NCI-H2081 treated with DMSO at 0.1 percent for 48 hours (cell line): ENCODE data around the gene DOCK4.

Experiments
- DNase-seq: peaks from one replicate; lab custom pipeline; 2025; lab: John Stamatoyannopoulos, UW

DOCK4 gene

DNA sequence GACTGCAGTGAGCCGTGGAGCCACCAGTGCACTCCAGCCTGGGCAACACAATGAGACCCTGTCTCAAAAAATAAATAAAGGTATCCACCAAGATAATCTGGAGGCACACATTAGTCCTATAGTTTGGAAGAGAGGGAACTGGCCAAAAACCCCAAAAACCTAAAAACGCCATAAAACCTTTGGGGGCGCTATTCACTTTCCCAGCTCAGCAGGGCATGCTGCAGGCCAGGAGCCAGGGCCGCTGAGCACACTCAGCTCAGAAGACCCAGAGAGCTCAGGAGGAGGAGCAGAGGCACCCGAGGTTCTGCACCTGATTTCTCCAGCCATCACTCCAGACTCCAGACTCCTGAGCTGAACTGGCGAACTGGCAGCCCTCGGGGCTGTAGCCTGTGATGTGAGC is 476.7 kb downstream of the DOCK4 start:
- no peak for DNase-seq

GRCh38 chr7:111728635-111728995 is 477.6 kb downstream of the DOCK4 start:
- DNase-seq, result no peak

- DNase-seq, result no peak
Measured at GRCh38 chr7:111727905-111728634, 478.1 kb downstream of the DOCK4 start.

DNA sequence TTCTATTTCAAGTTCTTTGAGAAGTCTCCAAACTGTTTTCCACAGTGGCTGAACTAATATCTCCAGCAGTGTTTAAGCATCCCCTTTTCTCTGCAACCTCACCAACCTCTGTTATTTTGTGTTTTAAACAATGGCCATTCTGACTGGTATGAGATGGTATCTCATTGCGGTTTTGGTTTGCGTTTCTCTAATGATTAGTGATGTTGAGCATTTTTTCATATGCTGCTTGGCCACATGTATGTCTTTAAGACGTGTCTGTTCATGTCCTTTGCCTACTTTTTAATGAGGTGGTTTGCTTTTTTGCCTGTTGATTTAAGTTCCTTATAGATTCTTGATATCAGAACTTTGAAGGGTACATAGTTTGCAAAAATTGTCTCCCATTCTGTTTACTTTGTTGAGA is 487.3 kb downstream of the DOCK4 start:
- DNase-seq, result no peak

- no peak for DNase-seq
Measured at GRCh38 chr7:111711426-111712065, 494.7 kb downstream of the DOCK4 start.

DNA sequence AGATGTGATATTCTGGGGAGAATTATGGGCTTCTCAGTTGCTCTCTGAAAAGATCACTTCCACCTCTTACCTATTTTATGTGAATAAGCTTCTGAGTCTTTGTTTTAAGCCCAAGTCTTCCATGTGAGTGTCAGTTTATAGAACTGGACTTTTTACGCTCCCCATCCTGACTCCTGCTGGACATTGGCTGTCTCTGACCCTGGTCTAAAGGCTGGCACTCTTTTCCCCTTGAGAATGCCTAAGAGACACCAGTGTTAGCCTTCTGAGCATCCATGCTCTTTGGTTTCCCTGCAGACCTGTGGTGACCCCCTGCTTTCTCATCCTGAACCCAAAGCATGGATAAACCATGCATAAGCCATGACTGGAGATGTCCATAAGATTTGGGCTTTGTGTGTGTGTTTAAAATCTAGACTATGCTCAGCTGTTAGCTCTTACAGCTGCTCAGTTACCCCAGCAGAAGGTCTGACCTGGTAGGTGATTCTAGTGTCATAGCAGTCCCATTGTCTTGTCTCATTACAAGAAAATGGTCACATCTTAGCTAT is 495.3 kb downstream of the DOCK4 start:
- DNase-seq, result no peak

DNA sequence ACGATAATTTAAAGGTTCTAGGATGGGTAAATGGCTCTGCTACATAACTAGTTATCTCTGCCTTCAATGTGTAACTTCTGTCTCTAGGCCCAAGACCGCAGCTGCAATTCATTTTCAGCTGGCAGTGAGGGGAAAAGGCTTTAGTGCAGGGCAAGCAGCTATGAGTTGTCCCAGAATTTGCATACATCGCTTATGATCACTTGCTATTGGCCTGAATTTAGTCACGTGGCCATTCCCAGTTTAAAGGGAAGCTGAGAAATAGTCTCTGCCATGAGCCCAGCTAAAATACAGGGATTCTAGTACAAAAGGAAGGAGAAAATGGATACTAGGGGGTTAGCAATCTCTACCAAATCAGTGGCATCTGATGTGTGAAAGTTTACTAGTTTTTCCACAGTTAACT is 498.1 kb downstream of the DOCK4 start:
- no peak for DNase-seq

- DNase-seq, result no peak
Measured at GRCh38 chr7:111705807-111706206, 500.4 kb downstream of the DOCK4 start.

GRCh38 chr7:111697771-111698170 is 508.4 kb downstream of the DOCK4 start:
- no peak for DNase-seq

DNA sequence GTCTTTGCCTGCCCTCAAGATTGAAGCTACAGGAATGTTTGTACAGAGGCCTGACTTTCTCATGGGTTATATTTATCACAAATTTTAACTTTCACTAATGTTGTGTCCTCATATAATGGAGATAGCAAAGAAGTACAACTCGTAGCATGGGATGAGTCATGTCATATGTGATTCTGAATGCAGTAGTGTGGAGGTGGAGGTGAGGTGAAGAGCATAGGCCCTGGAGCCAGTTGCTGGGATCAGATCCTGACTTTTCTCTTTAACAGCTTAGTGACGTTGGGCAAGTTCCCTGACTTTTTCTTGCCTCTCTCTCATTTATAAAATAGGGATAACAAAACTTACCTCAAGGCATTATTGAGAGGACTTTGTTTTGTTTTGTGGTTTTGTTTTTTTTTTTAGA is 511.8 kb downstream of the DOCK4 start:
- DNase-seq, result no peak

DNA sequence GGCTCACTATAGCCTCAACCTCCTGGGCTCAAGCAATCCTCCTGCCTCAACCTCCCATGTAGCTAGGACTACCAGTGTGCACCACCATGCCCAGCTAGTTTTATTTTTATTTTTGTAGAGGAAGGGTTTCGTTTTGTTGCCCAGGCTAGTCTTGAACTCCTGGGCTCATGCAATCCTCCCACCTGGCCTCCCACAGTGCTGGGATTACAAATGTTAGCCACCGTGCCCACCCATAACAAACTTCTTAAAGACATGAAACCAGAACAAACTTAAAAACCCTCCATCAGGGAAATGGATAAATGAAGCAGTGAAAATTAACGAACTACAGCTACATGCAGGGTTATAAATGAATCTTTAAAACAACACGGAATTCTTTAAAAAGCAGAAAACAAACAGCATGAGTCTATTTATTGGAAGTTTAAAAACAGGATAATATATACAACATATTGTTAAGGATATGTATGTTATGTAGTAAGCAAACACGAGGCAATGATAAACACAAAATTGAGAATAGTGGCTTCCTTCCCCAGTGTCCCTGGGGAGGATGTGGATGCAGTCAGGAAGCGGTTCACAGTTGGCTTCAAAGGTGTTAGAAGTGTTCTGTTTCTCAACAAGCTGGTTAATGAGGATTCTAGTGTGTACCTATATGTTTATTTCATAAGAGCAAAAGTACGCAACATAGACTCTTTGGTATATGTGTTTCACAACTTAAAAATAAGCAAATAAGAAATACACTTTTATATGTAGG is 515.7 kb downstream of the DOCK4 start:
- DNase-seq, result no peak

DNA sequence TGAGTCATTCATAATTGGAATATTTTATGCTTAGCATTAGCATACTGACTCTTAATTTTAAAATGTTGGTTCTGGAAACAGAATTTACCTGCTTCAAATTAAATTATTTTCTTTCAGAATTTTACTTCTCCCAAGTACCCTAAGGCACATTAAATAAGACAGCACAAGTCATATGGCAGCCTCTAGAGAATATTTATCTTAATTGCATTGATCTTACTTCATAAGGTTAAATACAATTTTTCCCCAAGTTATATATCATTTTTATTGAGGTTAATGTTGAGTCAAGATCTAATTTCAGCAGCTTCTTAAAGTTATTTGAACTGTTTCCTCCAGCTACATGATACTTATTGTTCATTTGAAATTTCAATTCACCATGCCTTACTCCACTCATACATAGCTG is 520.9 kb downstream of the DOCK4 start:
- DNase-seq, result no peak

DNA sequence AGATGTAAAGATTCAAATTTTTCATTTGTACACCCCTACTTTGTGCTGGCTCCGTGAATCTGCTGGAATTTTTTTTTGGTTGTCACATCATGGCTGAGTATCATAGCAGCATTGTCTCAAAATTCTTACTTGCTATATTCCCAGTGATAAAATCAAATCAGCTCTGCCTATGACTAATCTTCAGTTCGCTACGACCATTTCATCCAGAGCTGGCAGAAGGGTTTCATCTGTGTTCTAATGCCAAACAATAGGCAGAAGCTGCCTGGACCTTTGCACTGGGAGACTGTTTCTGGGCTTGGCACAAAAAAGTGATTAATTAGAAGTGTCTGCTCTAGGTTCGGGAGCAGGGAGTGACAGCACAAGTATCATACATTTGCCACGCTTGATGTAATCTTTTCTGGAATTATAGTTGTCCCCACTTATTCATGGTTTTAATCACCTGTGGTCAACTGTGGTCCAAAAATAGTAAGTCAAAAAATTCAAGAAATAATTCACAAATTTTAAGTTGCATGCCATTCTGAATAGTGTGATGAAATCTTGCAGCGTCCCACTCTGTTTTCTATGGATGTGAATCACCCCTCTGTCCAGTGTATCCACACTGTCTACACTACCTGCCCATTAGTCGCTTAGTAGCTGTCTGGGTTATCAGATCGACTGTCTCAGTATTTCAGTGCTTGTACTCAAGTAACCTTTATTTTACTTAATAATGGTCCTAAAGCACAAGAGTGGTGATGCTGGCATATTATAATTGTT is 523.4 kb downstream of the DOCK4 start:
- DNase-seq, result no peak

- no peak for DNase-seq
Measured at GRCh38 chr7:111681242-111681641, 525.0 kb downstream of the DOCK4 start.

DNA sequence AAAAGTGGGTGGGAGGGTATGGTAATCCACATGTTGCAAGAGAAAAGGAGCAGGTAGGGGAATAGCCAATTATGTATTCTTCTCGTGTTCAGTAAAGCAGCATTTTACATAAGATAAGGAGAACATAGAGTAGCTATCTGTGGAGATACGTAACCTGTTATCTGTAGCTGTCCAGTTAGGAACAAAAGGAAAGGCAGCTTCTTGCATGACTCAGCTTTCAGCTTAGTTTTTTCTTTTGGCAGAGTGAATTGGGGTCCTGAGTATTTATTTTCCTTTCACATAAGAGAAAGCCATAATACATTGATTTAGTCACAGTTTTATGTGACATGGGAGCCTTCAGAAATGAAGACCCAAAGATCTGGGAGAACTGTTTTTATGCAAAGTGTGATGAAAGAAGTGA is 527.2 kb downstream of the DOCK4 start:
- no peak for DNase-seq

- DNase-seq, result no peak
Measured at GRCh38 chr7:111678281-111678680, 527.9 kb downstream of the DOCK4 start.

DNA sequence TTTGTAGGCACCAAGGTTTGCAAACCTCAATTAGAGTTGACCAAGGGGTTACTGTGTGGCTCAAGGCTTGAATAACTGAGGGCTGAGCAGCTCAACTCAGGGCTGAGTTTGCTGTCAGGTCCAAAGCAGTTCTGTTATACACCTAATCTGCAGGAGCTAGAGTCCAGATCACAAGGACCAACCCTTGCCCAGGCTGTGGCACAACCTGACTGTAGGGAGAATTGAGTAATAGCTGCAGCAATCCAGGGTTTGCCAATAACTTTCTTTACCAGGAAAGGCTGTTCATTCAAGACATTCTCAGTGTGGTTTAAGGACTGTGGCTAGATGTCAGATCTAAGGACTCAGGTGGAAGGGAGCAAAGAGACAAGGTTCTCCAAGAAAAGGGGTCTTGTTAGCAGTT is 528.4 kb downstream of the DOCK4 start:
- no peak for DNase-seq

- DNase-seq, result no peak
Measured at GRCh38 chr7:111676811-111677210, 529.4 kb downstream of the DOCK4 start.
